GM12892 (cell line): ENCODE measurements around the gene SKA1.
"Not testable (repeated sequence)": the region's sequence is repeated elsewhere in the genome, so short reads cannot be mapped to it uniquely, and the experiment has no call there.

Experiments used
- DNase-seq: peaks from one replicate; pipeline ENCODE4 v3.0.0; 2011; ENCODE audit not compliant: insufficient read length
- FAIRE-seq: peaks from 2 replicates; lab custom pipeline; 2011; peaks lifted over from hg19 to GRCh38; lab: Jason Lieb, UNC
- POLR2A ChIP-seq: IDR thresholded peaks from 2 replicates; pipeline ENCODE4 v1.6.1; 2011; ENCODE audit warnings: low read depth, low read length, control low read depth
- POLR2AphosphoS5 ChIP-seq: IDR thresholded peaks from 2 replicates; pipeline ENCODE4 v1.6.1; 2011; ENCODE audit warnings: low read depth, low read length, control low read depth
- TAF1 ChIP-seq: IDR thresholded peaks from 2 replicates; pipeline ENCODE4 v1.6.1; 2011; ENCODE audit warnings: low read depth, mild to moderate bottlenecking, control low read depth, low read length, borderline replicate concordance

SKA1 gene

GRCh38 chr18:50401295-50401694, 26.4 kb downstream of the SKA1 start:
- FAIRE-seq, result no peak
- no peak for DNase-seq
- TF ChIP-seq TAF1, result no peak
- TF ChIP-seq POLR2AphosphoS5, result no peak
- TF ChIP-seq POLR2A, result no peak

- FAIRE-seq, result no peak
- TF ChIP-seq POLR2A, result no peak
- no peak for TF ChIP-seq POLR2AphosphoS5
- TF ChIP-seq TAF1, result no peak
- no peak for DNase-seq
These were observed 27.0 kb downstream of the SKA1 start for GRCh38 chr18:50401888-50402287.

- not testable (repeated sequence) for DNase-seq, FAIRE-seq
These were observed 30.1 kb downstream of the SKA1 start for GRCh38 chr18:50404752-50405581.

GRCh38 chr18:50405582-50406271, 30.9 kb downstream of the SKA1 start:
- FAIRE-seq (no peak), DNase-seq (no peak)
- TF ChIP-seq POLR2A, result no peak
- no peak for TF ChIP-seq TAF1
- TF ChIP-seq POLR2AphosphoS5, result no peak

- no peak for DNase-seq
- TF ChIP-seq POLR2AphosphoS5, result no peak
- TF ChIP-seq TAF1, result no peak
- TF ChIP-seq POLR2A, result no peak
- FAIRE-seq, result no peak
These were observed 34.4 kb downstream of the SKA1 start for GRCh38 chr18:50409236-50409635.

- DNase-seq, result no peak
- no peak for TF ChIP-seq POLR2AphosphoS5
- TF ChIP-seq TAF1, result no peak
- TF ChIP-seq POLR2A, result no peak
- FAIRE-seq, result no peak
These were observed 35.2 kb downstream of the SKA1 start for GRCh38 chr18:50410008-50410407.

GRCh38 chr18:50410894-50411293, 36.0 kb downstream of the SKA1 start:
- TF ChIP-seq POLR2AphosphoS5 (no peak), TAF1 (no peak), POLR2A (no peak)
- DNase-seq (no peak), FAIRE-seq (no peak)

GRCh38 chr18:50416832-50417231, 42.0 kb downstream of the SKA1 start:
- FAIRE-seq, DNase-seq: not testable (repeated sequence)

- DNase-seq, FAIRE-seq: not testable (repeated sequence)
These were observed 42.9 kb downstream of the SKA1 start for GRCh38 chr18:50417705-50418104.

- TF ChIP-seq TAF1 (no peak), POLR2A (no peak), POLR2AphosphoS5 (no peak)
- DNase-seq (no peak), FAIRE-seq (no peak)
These were observed 43.8 kb downstream of the SKA1 start for GRCh38 chr18:50418650-50419049.

- FAIRE-seq (no peak), DNase-seq (no peak)
- TF ChIP-seq TAF1 (no peak), POLR2A (no peak), POLR2AphosphoS5 (no peak)
These were observed 47.5 kb downstream of the SKA1 start for GRCh38 chr18:50422286-50422898.

GRCh38 chr18:50424877-50425690, 50.2 kb downstream of the SKA1 start:
- DNase-seq (no peak), FAIRE-seq (no peak)
- TF ChIP-seq TAF1 (no peak), POLR2AphosphoS5 (no peak), POLR2A (no peak)
